GM23338 (cell line): Measurements from ENCODE around the gene ARMC5.

ENCODE experiments used
- CREB1 ChIP-seq: fragments of 250-450 bp; sonication (Bioruptor Pico); IDR thresholded peaks from 2 replicates; pipeline ENCODE4 v1.5.0; 2020; ENCODE audit warnings: low read depth, mild to moderate bottlenecking, moderate library complexity
- EZH2 ChIP-seq: fragments of 200-600 bp; sonication (generic); IDR thresholded peaks from one replicate; pipeline ENCODE4 v1.8.0; 2017; ENCODE audit warnings: antibody characterized with exemption, mild to moderate bottlenecking, low read depth; ENCODE audit not compliant: unreplicated experiment
- EZH2phosphoT487 ChIP-seq: fragments of 200-600 bp; sonication (generic); IDR thresholded peaks from one replicate; pipeline ENCODE4 v1.8.1; 2018; ENCODE audit warnings: antibody characterized with exemption; ENCODE audit not compliant: unreplicated experiment
- JUNB ChIP-seq: IDR thresholded peaks from one replicate; pipeline ENCODE4 v1.6.1; 2016; ENCODE audit warnings: antibody characterized with exemption; ENCODE audit not compliant: unreplicated experiment
- NANOG ChIP-seq: IDR thresholded peaks from 2 replicates; pipeline ENCODE4 v1.6.1; 2016; ENCODE audit warnings: antibody characterized with exemption, borderline replicate concordance
- POLR2AphosphoS5 ChIP-seq: IDR thresholded peaks from 2 replicates; pipeline ENCODE4 v1.6.1; 2016; ENCODE audit warnings: antibody characterized with exemption, low read depth
- REST ChIP-seq: IDR thresholded peaks from one replicate; pipeline ENCODE4 v1.6.1; 2018; ENCODE audit warnings: antibody characterized with exemption; ENCODE audit not compliant: unreplicated experiment
- STAT1 ChIP-seq: IDR thresholded peaks from one replicate; pipeline ENCODE4 v1.6.1; 2016; ENCODE audit warnings: antibody characterized with exemption; ENCODE audit not compliant: unreplicated experiment
- ZNF114 ChIP-seq: fragments of 250-450 bp; sonication (Bioruptor Pico); IDR thresholded peaks from 2 replicates; pipeline ENCODE4 v1.5.0; 2020; ENCODE audit warnings: mild to moderate bottlenecking, moderate library complexity
- ZNF331 ChIP-seq: fragments of 250-450 bp; sonication (Bioruptor Pico); IDR thresholded peaks from 2 replicates; pipeline ENCODE4 v1.5.0; 2020; ENCODE audit warnings: low read depth, mild to moderate bottlenecking, moderate library complexity
- ZNF462 ChIP-seq: fragments of 250-450 bp; sonication (Bioruptor Pico); IDR thresholded peaks from 2 replicates; pipeline ENCODE4 v1.5.0; 2020; ENCODE audit warnings: mild to moderate bottlenecking, moderate library complexity
- TF ChIP-seq, protein P1 (sequence below), 2 experiments: fragments of 200-600 bp in 1 of 2; sonication (generic) in 1 of 2; conservative IDR thresholded peaks; 2 replicates each; pipeline versions ENCODE4 v1.5.1 to v1.6.1; 2016 to 2017; ENCODE audit warnings: antibody characterized with exemption in 2 of 2, low read depth in 2 of 2, mild to moderate bottlenecking in 2 of 2, moderate library complexity in 1 of 2
- TF ChIP-seq, protein P2 (sequence below): IDR thresholded peaks from 2 replicates; pipeline ENCODE4 v1.6.1; 2016; ENCODE audit warnings: antibody characterized with exemption

DNA sequence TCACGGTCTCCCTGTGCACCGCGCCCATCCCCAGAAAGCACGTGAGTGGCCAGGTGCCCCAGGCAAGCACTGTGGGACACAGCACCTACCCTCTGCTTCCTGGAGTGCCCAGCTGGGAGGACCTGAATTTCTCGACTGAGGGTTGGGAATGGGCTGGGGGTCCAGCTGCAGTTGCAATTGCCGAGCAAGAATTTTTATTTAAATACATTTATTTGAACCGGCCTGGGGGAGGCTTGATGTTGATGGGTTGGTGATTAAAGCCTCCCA, 29.9 kb downstream of the ARMC5 start:
- no peak for TF ChIP-seq EZH2phosphoT487
- TF ChIP-seq, protein P1, sequence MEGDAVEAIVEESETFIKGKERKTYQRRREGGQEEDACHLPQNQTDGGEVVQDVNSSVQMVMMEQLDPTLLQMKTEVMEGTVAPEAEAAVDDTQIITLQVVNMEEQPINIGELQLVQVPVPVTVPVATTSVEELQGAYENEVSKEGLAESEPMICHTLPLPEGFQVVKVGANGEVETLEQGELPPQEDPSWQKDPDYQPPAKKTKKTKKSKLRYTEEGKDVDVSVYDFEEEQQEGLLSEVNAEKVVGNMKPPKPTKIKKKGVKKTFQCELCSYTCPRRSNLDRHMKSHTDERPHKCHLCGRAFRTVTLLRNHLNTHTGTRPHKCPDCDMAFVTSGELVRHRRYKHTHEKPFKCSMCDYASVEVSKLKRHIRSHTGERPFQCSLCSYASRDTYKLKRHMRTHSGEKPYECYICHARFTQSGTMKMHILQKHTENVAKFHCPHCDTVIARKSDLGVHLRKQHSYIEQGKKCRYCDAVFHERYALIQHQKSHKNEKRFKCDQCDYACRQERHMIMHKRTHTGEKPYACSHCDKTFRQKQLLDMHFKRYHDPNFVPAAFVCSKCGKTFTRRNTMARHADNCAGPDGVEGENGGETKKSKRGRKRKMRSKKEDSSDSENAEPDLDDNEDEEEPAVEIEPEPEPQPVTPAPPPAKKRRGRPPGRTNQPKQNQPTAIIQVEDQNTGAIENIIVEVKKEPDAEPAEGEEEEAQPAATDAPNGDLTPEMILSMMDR (conservative IDR thresholded peaks at IDR 0.05; ENCODE audit: low read depth in 2 of 2), result no peak
- no peak for TF ChIP-seq ZNF462 (CRISPR knock-in tag)
- no peak for TF ChIP-seq EZH2
- no peak for TF ChIP-seq REST
- TF ChIP-seq JUNB, result no peak
- no peak for TF ChIP-seq ZNF331
- no peak; the same call in 1 of the 2 replicates for TF ChIP-seq POLR2AphosphoS5
- TF ChIP-seq, protein P2, sequence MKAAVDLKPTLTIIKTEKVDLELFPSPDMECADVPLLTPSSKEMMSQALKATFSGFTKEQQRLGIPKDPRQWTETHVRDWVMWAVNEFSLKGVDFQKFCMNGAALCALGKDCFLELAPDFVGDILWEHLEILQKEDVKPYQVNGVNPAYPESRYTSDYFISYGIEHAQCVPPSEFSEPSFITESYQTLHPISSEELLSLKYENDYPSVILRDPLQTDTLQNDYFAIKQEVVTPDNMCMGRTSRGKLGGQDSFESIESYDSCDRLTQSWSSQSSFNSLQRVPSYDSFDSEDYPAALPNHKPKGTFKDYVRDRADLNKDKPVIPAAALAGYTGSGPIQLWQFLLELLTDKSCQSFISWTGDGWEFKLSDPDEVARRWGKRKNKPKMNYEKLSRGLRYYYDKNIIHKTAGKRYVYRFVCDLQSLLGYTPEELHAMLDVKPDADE, result no peak
- TF ChIP-seq CREB1 (CRISPR knock-in tag), result no peak
- TF ChIP-seq NANOG, result no peak
- no peak for TF ChIP-seq ZNF114 (CRISPR knock-in tag)
- TF ChIP-seq STAT1, result no peak
